MG63 (cell line): ENCODE data around the gene SLIT3. TPM values are rescaled to one million over a fixed set of nuclear protein-coding genes. Genes with fewer than 3 reads are reported as not detected.

Experiments used
- DNase-seq: peaks from one replicate; pipeline ENCODE4 v3.0.0-alpha.2; 2020
- H3K27me3 ChIP-seq: fragments of 250-450 bp; sonication (Bioruptor Pico); 2 replicates; pipeline ENCODE4 v1.5.1; 2020; ENCODE audit warnings: mild to moderate bottlenecking, moderate library complexity
- H3K36me3 ChIP-seq: fragments of 250-450 bp; sonication (Bioruptor Pico); 2 replicates; pipeline ENCODE4 v1.5.1; 2020; ENCODE audit warnings: mild to moderate bottlenecking, moderate library complexity
- H3K4me3 ChIP-seq: fragments of 250-450 bp; sonication (Bioruptor Pico); 2 replicates; pipeline ENCODE4 v1.5.1; 2020; ENCODE audit warnings: mild to moderate bottlenecking, moderate library complexity
- H3K9me3 ChIP-seq: fragments of 250-450 bp; sonication (Bioruptor Pico); 2 replicates; pipeline ENCODE4 v1.5.1; 2020; ENCODE audit warnings: mild to moderate bottlenecking, moderate library complexity
- total RNA-seq: library from RNA; depleted of rRNA; stranded (reverse); fragments of >200 nt; shearing (Covaris generic); gene quantifications from 2 replicates; pipeline ENCODE4 v1.2.3, GENCODE V29; 2014; ENCODE audit warnings: low replicate concordance

The SLIT3 gene
- total RNA-seq, 1 experiment from 2014 or later = 8.0 TPM

- Histone ChIP-seq H3K9me3 (no peaks in the 10 kb centered on the region), H3K36me3 (no peaks in the 10 kb centered on the region), H3K27me3 (no peaks in the 10 kb centered on the region), H3K4me3 (no peak overlapping the region)
- DNase-seq = no peak
These were observed 590.2 kb downstream of the SLIT3 start for GRCh38 chr5:168710706-168711105.

GRCh38 chr5:168707716-168708695 is 592.9 kb downstream of the SLIT3 start:
- no peaks in the 10 kb centered on the region for H3K9me3 ChIP-seq
- no peak for DNase-seq
- H3K36me3 ChIP-seq = no peaks in the 10 kb centered on the region
- no peak overlapping the region for H3K4me3 ChIP-seq
- H3K27me3 ChIP-seq = no peaks in the 10 kb centered on the region

GRCh38 chr5:168706655-168707069 is 594.3 kb downstream of the SLIT3 start:
- no peaks in the 10 kb centered on the region for H3K9me3 ChIP-seq
- H3K4me3 ChIP-seq = no peak overlapping the region
- DNase-seq = peak; percentile 36
- no peaks in the 10 kb centered on the region for H3K27me3 ChIP-seq
- H3K36me3 ChIP-seq = no peaks in the 10 kb centered on the region

GRCh38 chr5:168705321-168705720 is 595.6 kb downstream of the SLIT3 start:
- Histone ChIP-seq H3K9me3 (no peaks in the 10 kb centered on the region), H3K27me3 (no peaks in the 10 kb centered on the region), H3K4me3 (no peak overlapping the region), H3K36me3 (no peaks in the 10 kb centered on the region)
- DNase-seq = no peak

GRCh38 chr5:168702511-168702910 is 598.4 kb downstream of the SLIT3 start:
- Histone ChIP-seq H3K9me3 (no peaks in the 10 kb centered on the region), H3K36me3 (no peaks in the 10 kb centered on the region), H3K4me3 (no peak overlapping the region), H3K27me3 (no peaks in the 10 kb centered on the region)
- no peak for DNase-seq

- Histone ChIP-seq H3K9me3 (no peaks in the 10 kb centered on the region), H3K4me3 (no peak overlapping the region), H3K36me3 (no peaks in the 10 kb centered on the region), H3K27me3 (no peaks in the 10 kb centered on the region)
- DNase-seq = no peak
These were observed 599.3 kb downstream of the SLIT3 start for GRCh38 chr5:168701641-168702040.

- peak; percentile 84 for DNase-seq
These were observed 601.9 kb downstream of the SLIT3 start for GRCh38 chr5:168699002-168699401.

GRCh38 chr5:168697034-168697720 is 603.8 kb downstream of the SLIT3 start:
- H3K9me3 ChIP-seq = no peaks in the 10 kb centered on the region
- H3K4me3 ChIP-seq = no peak overlapping the region
- H3K27me3 ChIP-seq = no peaks in the 10 kb centered on the region
- H3K36me3 ChIP-seq = no peaks in the 10 kb centered on the region
- DNase-seq = no peak

More at GRCh38 chr5:168699002-168699401, 601.9 kb downstream of the SLIT3 start:
- Histone ChIP-seq H3K36me3 (no peaks in the 10 kb centered on the region), H3K27me3 (no peaks in the 10 kb centered on the region), H3K4me3 (no peak overlapping the region), H3K9me3 (no peaks in the 10 kb centered on the region)

GRCh38 chr5:168696611-168697010 is 604.3 kb downstream of the SLIT3 start:
- no peak for DNase-seq
- no peaks in the 10 kb centered on the region for H3K36me3 ChIP-seq

GRCh38 chr5:168695301-168695835 is 605.6 kb downstream of the SLIT3 start:
- H3K27me3 ChIP-seq = no peaks in the 10 kb centered on the region
- H3K36me3 ChIP-seq = no peaks in the 10 kb centered on the region
- no peak overlapping the region for H3K4me3 ChIP-seq
- H3K9me3 ChIP-seq = no peaks in the 10 kb centered on the region
- no peak for DNase-seq

More at GRCh38 chr5:168696611-168697010, 604.3 kb downstream of the SLIT3 start:
- Histone ChIP-seq H3K4me3 (no peak overlapping the region), H3K9me3 (no peaks in the 10 kb centered on the region), H3K27me3 (no peaks in the 10 kb centered on the region)

- no peak overlapping the region for H3K4me3 ChIP-seq
- DNase-seq = no peak
- H3K9me3 ChIP-seq = no peaks in the 10 kb centered on the region
- no peaks in the 10 kb centered on the region for H3K27me3 ChIP-seq
- no peaks in the 10 kb centered on the region for H3K36me3 ChIP-seq
These were observed 606.6 kb downstream of the SLIT3 start for GRCh38 chr5:168694289-168694688.

- no peak for DNase-seq
- H3K27me3 ChIP-seq = no peaks in the 10 kb centered on the region
- H3K9me3 ChIP-seq = no peaks in the 10 kb centered on the region
- no peaks in the 10 kb centered on the region for H3K36me3 ChIP-seq
- H3K4me3 ChIP-seq = no peak overlapping the region
These were observed 607.1 kb downstream of the SLIT3 start for GRCh38 chr5:168693883-168694282.

GRCh38 chr5:168693297-168693696 is 607.6 kb downstream of the SLIT3 start:
- DNase-seq = no peak
- Histone ChIP-seq H3K4me3 (no peak overlapping the region), H3K36me3 (no peaks in the 10 kb centered on the region), H3K27me3 (0 out of 2 replicates have a peak, but pooled peaks cover 3% of the 10 kb centered on the region), H3K9me3 (no peaks in the 10 kb centered on the region)

- DNase-seq = no peak
- no peaks in the 10 kb centered on the region for H3K36me3 ChIP-seq
- no peaks in the 10 kb centered on the region for H3K9me3 ChIP-seq
- H3K27me3 ChIP-seq = 0 out of 2 replicates have a peak, but pooled peaks cover 3% of the 10 kb centered on the region
- H3K4me3 ChIP-seq = no peak overlapping the region
These were observed 609.0 kb downstream of the SLIT3 start for GRCh38 chr5:168691891-168692290.

- DNase-seq = no peak
- Histone ChIP-seq H3K27me3 (0 out of 2 replicates have a peak, but pooled peaks cover 3% of the 10 kb centered on the region), H3K36me3 (no peaks in the 10 kb centered on the region), H3K4me3 (no peak overlapping the region), H3K9me3 (no peaks in the 10 kb centered on the region)
These were observed 611.7 kb downstream of the SLIT3 start for GRCh38 chr5:168689260-168689659.

GRCh38 chr5:168686837-168687236 is 614.1 kb downstream of the SLIT3 start:
- Histone ChIP-seq H3K36me3 (no peaks in the 10 kb centered on the region), H3K27me3 (0 out of 2 replicates have a peak, but pooled peaks cover 3% of the 10 kb centered on the region), H3K4me3 (no peak overlapping the region)

GRCh38 chr5:168685566-168685965 is 615.4 kb downstream of the SLIT3 start:
- 0 out of 2 replicates have a peak, but pooled peaks cover 3% of the 10 kb centered on the region for H3K27me3 ChIP-seq
- no peaks in the 10 kb centered on the region for H3K36me3 ChIP-seq
- no peak overlapping the region for H3K4me3 ChIP-seq
- DNase-seq = no peak
- no peaks in the 10 kb centered on the region for H3K9me3 ChIP-seq

More at GRCh38 chr5:168686837-168687236, 614.1 kb downstream of the SLIT3 start:
- DNase-seq = no peak
- no peaks in the 10 kb centered on the region for H3K9me3 ChIP-seq
